CD14-positive monocyte (primary cell): ENCODE measurements around the gene DPEP2NB. TPM values are rescaled to one million over a fixed set of nuclear protein-coding genes. Genes with fewer than 3 reads are reported as not detected.

Experiments
- DNase-seq, 3 donors: peaks; one replicate each; pipeline ENCODE4 v3.0.0-alpha.2; 2011 to 2022
- H2AFZ ChIP-seq: 2 replicates; pipeline ENCODE4 v1.6.0; 2012; ENCODE audit warnings: mild to moderate bottlenecking, low read depth, low read length, inconsistent platforms; ENCODE audit not compliant: insufficient read depth, poor library complexity, severe bottlenecking
- H3K27ac ChIP-seq, 2 donors: 1 replicate in 1 of 2; 2 replicates in 1 of 2; pipeline ENCODE4 v1.5.1; 2012 to 2013; ENCODE audit warnings: low read length in 2 of 2, control low read depth in 1 of 2, inconsistent platforms in 1 of 2, low read depth in 1 of 2, mild to moderate bottlenecking in 1 of 2
- H3K27me3 ChIP-seq, 2 donors: one replicate each; pipeline versions ENCODE4 v1.6.0 to v1.6.1; 2011 to 2013; ENCODE audit warnings: low read length in 2 of 2; ENCODE audit not compliant: control insufficient read depth in 2 of 2, insufficient read depth in 2 of 2
- H3K36me3 ChIP-seq, 2 donors: replicated peaks in 1 of 2; 1 replicate in 1 of 2; 2 replicates in 1 of 2; pipeline versions ENCODE4 v1.5.1 to v1.6.1; 2012 to 2013; ENCODE audit warnings: low read length in 2 of 2, control low read depth in 1 of 2, inconsistent platforms in 1 of 2, mild to moderate bottlenecking in 1 of 2; ENCODE audit not compliant: insufficient read depth in 2 of 2, control insufficient read depth in 1 of 2
- H3K4me1 ChIP-seq, 2 donors: 1 replicate in 1 of 2; 2 replicates in 1 of 2; pipeline versions ENCODE4 v1.5.1 to v1.6.1; 2012 to 2013; ENCODE audit warnings: low read length in 2 of 2, control low read depth in 1 of 2, inconsistent platforms in 1 of 2, mild to moderate bottlenecking in 1 of 2, moderate library complexity in 1 of 2; ENCODE audit not compliant: insufficient read depth in 2 of 2, control insufficient read depth in 1 of 2
- H3K4me2 ChIP-seq: replicated peaks from 2 replicates; pipeline ENCODE3; 2012; ENCODE audit warnings: low read length, moderate library complexity, mild to moderate bottlenecking; ENCODE audit not compliant: poor library complexity, severe bottlenecking; ENCODE audit errors: extremely low read depth
- H3K4me3 ChIP-seq, 3 experiments: fragments of 200-600 bp in 1 of 3; sonication (generic) in 1 of 3; replicated peaks in 1 of 3; 1 replicate in 2 of 3; 2 replicates in 1 of 3; pipeline ENCODE4 v1.5.1; 2011 to 2013; ENCODE audit warnings: low read length in 3 of 3, mild to moderate bottlenecking in 3 of 3, control low read depth in 2 of 3, low read depth in 2 of 3, inconsistent platforms in 1 of 3, moderate library complexity in 1 of 3
- H3K79me2 ChIP-seq: 2 replicates; pipeline ENCODE4 v1.6.0; 2012; ENCODE audit warnings: mild to moderate bottlenecking, control low read depth, inconsistent platforms, low read length, moderate library complexity; ENCODE audit not compliant: insufficient read depth
- H3K9ac ChIP-seq: 2 replicates; pipeline ENCODE4 v1.6.0; 2017; ENCODE audit warnings: low read length, mild to moderate bottlenecking; ENCODE audit not compliant: insufficient read depth, poor library complexity, severe bottlenecking
- H3K9me3 ChIP-seq, 2 donors: replicated peaks in 1 of 2; 1 replicate in 1 of 2; 2 replicates in 1 of 2; pipeline versions ENCODE4 v1.5.1 to v1.6.1; 2012 to 2013; ENCODE audit warnings: low read length in 2 of 2, control low read depth in 1 of 2; ENCODE audit not compliant: control insufficient read depth in 1 of 2, insufficient read depth in 1 of 2
- H4K20me1 ChIP-seq: 2 replicates; pipeline ENCODE4 v1.6.0; 2012; ENCODE audit warnings: mild to moderate bottlenecking, low read length, control low read depth, moderate library complexity; ENCODE audit not compliant: insufficient read depth
- H3K27ac Mint-ChIP-seq, 7 donors: one replicate each; pipeline ENCODE4 v1.8.0; 2020; ENCODE audit warnings: mild to moderate bottlenecking in 7 of 7, mixed read lengths in 7 of 7, moderate library complexity in 6 of 7, inconsistent platforms in 2 of 7
- H3K27me3 Mint-ChIP-seq, 3 donors: one replicate each; pipeline ENCODE4 v1.8.0; 2021 to 2022; ENCODE audit warnings: low read depth in 3 of 3, mild to moderate bottlenecking in 3 of 3, mixed read lengths in 3 of 3, moderate library complexity in 3 of 3, inconsistent platforms in 1 of 3
- H3K36me3 Mint-ChIP-seq, 2 donors: one replicate each; pipeline ENCODE4 v1.8.0; 2020; ENCODE audit warnings: mixed read lengths in 2 of 2, inconsistent platforms in 1 of 2, mild to moderate bottlenecking in 1 of 2
- H3K4me1 Mint-ChIP-seq: one replicate; pipeline ENCODE4 v1.8.0; 2020; ENCODE audit warnings: mild to moderate bottlenecking, mixed read lengths
- H3K4me3 Mint-ChIP-seq, 2 donors: one replicate each; pipeline ENCODE4 v1.8.0; 2020; ENCODE audit warnings: mild to moderate bottlenecking in 2 of 2, mixed read lengths in 2 of 2, moderate library complexity in 1 of 2
- H3K9me3 Mint-ChIP-seq, 7 donors: one replicate each; pipeline ENCODE4 v1.8.0; 2020 to 2022; ENCODE audit warnings: mixed read lengths in 7 of 7, mild to moderate bottlenecking in 6 of 7, moderate library complexity in 6 of 7, inconsistent platforms in 2 of 7
- WGBS: methylation state at CpG from one replicate; pipeline ENCODE4 v1.1.5; 2013; ENCODE audit warnings: missing lambda C conversion rate; ENCODE audit not compliant: insufficient coverage; 5-methylcytosine and 5-hydroxymethylcytosine counted together
- intact Hi-C, 2 donors: fragments of 100-400 bp; cut with micrococcal nuclease; formaldehyde crosslinking; loops; one replicate each; pipeline versions ENCODE4 v1.15.0 to v1.15.1; 2023
- polyA plus RNA-seq, 3 donors: library from polyadenylated mRNA; depleted of rRNA in 1 of 3; unstranded in 2 of 3; stranded (reverse) in 1 of 3; fragments of 300-500 nt in 2 of 3; fragments of >200 nt in 1 of 3; fragmentation: Illumina TruSeq in 2 of 3; gene quantifications; 1 replicate in 2 of 3; 2 replicates in 1 of 3; pipeline ENCODE4 v1.2.3, GENCODE V29; 2012 to 2021
- TF ChIP-seq, protein P1 (sequence below): fragments of 200-600 bp; IDR thresholded peaks from one replicate; pipeline ENCODE4 v1.8.0; 2022; ENCODE audit warnings: antibody characterized with exemption, mild to moderate bottlenecking

The DPEP2NB gene
- polyA plus RNA-seq, 3 donors = not detected

GRCh38 chr16:68040506-68041288 is 25.0 kb upstream of the DPEP2NB start:
- Histone ChIP-seq H4K20me1 (no peaks in the 10 kb centered on the region), H3K9ac (peak overlapping the region; percentile 5), H2AFZ (peak overlapping the region; percentile 37), H3K4me1 (peaks cover 72 to 82% of the 10 kb centered on the region in 2 donors), H3K4me2 (peak overlapping the region; percentile 70), H3K79me2 (peaks cover 54% of the 10 kb centered on the region), H3K36me3 (no peaks in the 10 kb centered on the region), H3K9me3 (no peaks in the 10 kb centered on the region), H3K27me3 (no peaks in the 10 kb centered on the region), H3K27ac (peak overlapping the region; percentile 80), H3K4me3 (peak overlapping the region in 1 of 3 experiments; percentile 62)
- intact Hi-C loops = loop anchor here (1.0 to 5.0 kb wide), 3 partner anchors 17 to 103 kb away; partner anchors contain the start of genes DDX28 (in 1 of the 2), DUS2 (in 1 of the 2) and PSMB10 (in 1 of the 2)
- Mint-ChIP-seq H3K4me3 (peak overlapping the region; percentile 51 to 58), H3K27me3 (peaks cover 0 to 2% (median 1%) of the 10 kb centered on the region in 3 donors), H3K27ac (peak overlapping the region; percentile 74 to 96 (median 90)), H3K9me3 (no peaks in the 10 kb centered on the region), H3K36me3 (peaks cover 15 to 19% of the 10 kb centered on the region in 2 donors), H3K4me1 (peaks cover 74% of the 10 kb centered on the region)
- WGBS = 0% methylated on average over 1 of the region's 14 CpGs
- peak; percentile 69 to 79 (median 77) for DNase-seq
- TF ChIP-seq, protein P1, sequence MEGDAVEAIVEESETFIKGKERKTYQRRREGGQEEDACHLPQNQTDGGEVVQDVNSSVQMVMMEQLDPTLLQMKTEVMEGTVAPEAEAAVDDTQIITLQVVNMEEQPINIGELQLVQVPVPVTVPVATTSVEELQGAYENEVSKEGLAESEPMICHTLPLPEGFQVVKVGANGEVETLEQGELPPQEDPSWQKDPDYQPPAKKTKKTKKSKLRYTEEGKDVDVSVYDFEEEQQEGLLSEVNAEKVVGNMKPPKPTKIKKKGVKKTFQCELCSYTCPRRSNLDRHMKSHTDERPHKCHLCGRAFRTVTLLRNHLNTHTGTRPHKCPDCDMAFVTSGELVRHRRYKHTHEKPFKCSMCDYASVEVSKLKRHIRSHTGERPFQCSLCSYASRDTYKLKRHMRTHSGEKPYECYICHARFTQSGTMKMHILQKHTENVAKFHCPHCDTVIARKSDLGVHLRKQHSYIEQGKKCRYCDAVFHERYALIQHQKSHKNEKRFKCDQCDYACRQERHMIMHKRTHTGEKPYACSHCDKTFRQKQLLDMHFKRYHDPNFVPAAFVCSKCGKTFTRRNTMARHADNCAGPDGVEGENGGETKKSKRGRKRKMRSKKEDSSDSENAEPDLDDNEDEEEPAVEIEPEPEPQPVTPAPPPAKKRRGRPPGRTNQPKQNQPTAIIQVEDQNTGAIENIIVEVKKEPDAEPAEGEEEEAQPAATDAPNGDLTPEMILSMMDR = peak; percentile 88

DNA sequence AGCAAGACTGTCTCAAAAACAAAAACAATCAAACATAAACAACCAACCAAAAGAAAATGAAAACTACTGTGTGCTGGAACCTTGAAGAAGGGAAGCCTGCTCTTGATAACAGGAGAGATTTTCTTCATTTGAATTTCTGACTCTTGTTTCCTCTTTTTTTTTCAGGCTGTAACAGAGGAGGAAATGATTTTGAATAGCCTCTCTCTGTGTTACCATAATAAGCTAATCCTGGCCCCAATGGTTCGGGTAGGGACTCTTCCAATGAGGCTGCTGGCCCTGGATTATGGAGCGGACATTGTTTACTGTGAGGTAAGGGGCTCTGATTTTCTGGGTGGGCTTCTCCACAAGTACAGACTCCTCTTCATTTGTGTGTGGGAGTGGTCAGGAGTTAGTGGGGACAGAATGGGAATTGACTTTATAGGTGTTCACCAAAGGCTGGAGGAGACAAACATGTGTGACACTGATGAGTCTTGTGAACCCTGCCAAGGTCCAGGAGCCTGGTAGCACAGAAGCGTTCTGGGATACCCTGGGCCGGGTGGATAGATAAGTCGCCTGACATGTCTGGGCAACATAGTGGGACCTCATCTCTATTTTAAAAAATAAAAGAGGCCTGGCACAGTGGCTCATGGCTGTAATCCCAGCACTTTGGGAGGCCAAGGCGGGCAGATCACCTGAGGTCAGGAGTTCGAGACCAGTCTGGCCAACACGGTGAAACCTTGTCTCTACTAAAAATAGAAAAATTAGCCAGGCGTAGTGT is 22.3 kb upstream of the DPEP2NB start:
- Histone ChIP-seq H3K27me3 (no peaks in the 10 kb centered on the region), H3K9ac (peak overlapping the region; percentile 30), H3K4me3 (peak overlapping the region; percentile 8 to 65 (median 26)), H3K4me1 (peaks cover 61 to 64% of the 10 kb centered on the region in 2 donors), H4K20me1 (no peaks in the 10 kb centered on the region), H3K4me2 (peak overlapping the region; percentile 72), H3K79me2 (peaks cover 28% of the 10 kb centered on the region), H3K36me3 (peaks cover 0 to 3% of the 10 kb centered on the region in 2 donors), H3K27ac (peak overlapping the region; percentile 74 to 87), H2AFZ (peak overlapping the region; percentile 82), H3K9me3 (no peaks in the 10 kb centered on the region)
- peaks cover 10 to 13% of the 10 kb centered on the region in 2 donors for H3K36me3 Mint-ChIP-seq
- 100% methylated on average over 3 of the region's 9 CpGs for WGBS
- H3K9me3 Mint-ChIP-seq = no peaks in the 10 kb centered on the region
- TF ChIP-seq, protein P1 = no peak
- peaks cover 0 to 2% (median 1%) of the 10 kb centered on the region in 3 donors for H3K27me3 Mint-ChIP-seq
- peaks cover 56% of the 10 kb centered on the region for H3K4me1 Mint-ChIP-seq
- peak overlapping the region; percentile 62 to 84 for H3K4me3 Mint-ChIP-seq
- intact Hi-C loops = no loop called here
- DNase-seq = peak in 2 of 3 donors; percentile 10 to 30
- peak overlapping the region; percentile 87 to 98 (median 92) for H3K27ac Mint-ChIP-seq
